GM12891 (cell line): ENCODE measurements around the gene SRRM4.

Experiments
- POLR2A ChIP-seq: IDR thresholded peaks from 2 replicates; pipeline ENCODE4 v1.6.1; 2011; ENCODE audit warnings: low read depth, low read length, control low read depth
- TAF1 ChIP-seq: IDR thresholded peaks from 2 replicates; pipeline ENCODE4 v1.6.1; 2011; ENCODE audit warnings: low read depth, low read length, control low read depth

DNA sequence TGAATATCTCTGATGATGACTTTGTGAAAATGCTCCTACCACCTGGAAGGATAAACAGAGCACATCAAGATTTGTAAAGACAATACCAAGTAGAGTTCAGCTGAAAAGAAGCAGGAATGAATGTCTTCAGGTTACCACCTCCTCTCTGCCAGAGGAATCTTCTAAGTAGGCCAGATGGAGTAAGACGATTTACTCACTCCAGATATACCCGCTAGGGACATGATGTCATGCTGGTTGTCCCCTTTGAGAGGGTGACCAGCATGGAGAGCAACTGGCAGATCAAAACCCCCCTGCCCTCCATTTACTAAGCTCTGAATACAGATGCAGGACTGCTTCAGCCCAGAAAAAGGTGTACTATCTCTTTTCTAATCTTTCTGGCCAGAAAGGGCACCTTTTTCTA is 158.1 kb downstream of the SRRM4 start:
- TF ChIP-seq TAF1 (no peak), POLR2A (no peak)
